Kidney (tissue), 14 donors: ENCODE measurements around the gene NPHP3. TPM values are rescaled to one million over a fixed set of nuclear protein-coding genes. Genes with fewer than 3 reads are reported as not detected.
A peak's percentile ranks its signal among the peaks of the same experiment; 100 is the strongest.

Source experiments
- DNase-seq, 5 donors: peaks; one replicate each; pipeline ENCODE4 v3.0.0-alpha.2; 2013 to 2020
- FAIRE-seq: peaks from 2 replicates; lab custom pipeline; 2012; peaks lifted over from hg19 to GRCh38; lab: Jason Lieb, UNC
- H3K27ac ChIP-seq, 2 donors: one replicate each; pipeline ENCODE4 v1.7.0; 2013; ENCODE audit warnings: low read depth in 2 of 2, low read length in 2 of 2, inconsistent platforms in 1 of 2
- H3K27me3 ChIP-seq: one replicate; pipeline ENCODE4 v1.7.1; 2013; ENCODE audit warnings: low read length, inconsistent platforms; ENCODE audit not compliant: control insufficient read depth, insufficient read depth
- H3K36me3 ChIP-seq, 3 donors: one replicate each; pipeline versions ENCODE4 v1.7.0 to v1.7.1; 2013; ENCODE audit warnings: low read length in 3 of 3, control low read depth in 1 of 3, inconsistent platforms in 1 of 3; ENCODE audit not compliant: insufficient read depth in 3 of 3, control insufficient read depth in 2 of 3
- H3K4me1 ChIP-seq, 3 donors: one replicate each; pipeline versions ENCODE4 v1.7.0 to v1.7.1; 2013; ENCODE audit warnings: low read length in 3 of 3, inconsistent platforms in 1 of 3, low read depth in 1 of 3; ENCODE audit not compliant: control insufficient read depth in 2 of 3, insufficient read depth in 2 of 3
- H3K4me3 ChIP-seq, 3 donors: one replicate each; pipeline versions ENCODE4 v1.7.0 to v1.8.1; 2013; ENCODE audit warnings: low read length in 3 of 3, control low read depth in 1 of 3, inconsistent platforms in 1 of 3
- H3K9ac ChIP-seq, 3 donors: one replicate each; pipeline versions ENCODE4 v1.7.0 to v1.7.1; 2013; ENCODE audit warnings: low read length in 3 of 3, control low read depth in 1 of 3, inconsistent platforms in 1 of 3
- H3K9me3 ChIP-seq, 3 donors: one replicate each; pipeline versions ENCODE4 v1.7.0 to v1.7.1; 2013; ENCODE audit warnings: low read length in 3 of 3, control low read depth in 1 of 3, inconsistent platforms in 1 of 3; ENCODE audit not compliant: control insufficient read depth in 2 of 3, insufficient read depth in 1 of 3
- CTCF ChIP-seq: IDR thresholded peaks from 3 replicates; pipeline ENCODE4 v1.5.1; 2012; ENCODE audit warnings: mild to moderate bottlenecking, moderate library complexity, borderline replicate concordance; ENCODE audit not compliant: insufficient read depth; ENCODE audit errors: extremely low read depth
- intact Hi-C: fragments of 100-400 bp; cut with DNase I; formaldehyde crosslinking; loops from one replicate; pipeline ENCODE4 v1.11.1; 2022
- polyA plus RNA-seq: library from polyadenylated mRNA; stranded (reverse); fragments of 350-450 nt; fragmentation: Illumina TruSeq; extraction: RNeasy Lipid Tissue Mini Kit (QIAGEN cat#74804); gene quantifications from one replicate; pipeline ENCODE4 v1.2.3, GENCODE V29; 2014; ENCODE audit warnings: low read depth, low replicate concordance; ENCODE audit not compliant: insufficient read depth
- total RNA-seq: library from RNA; stranded (reverse); fragmentation: NEBNext Ultra II Directional; extraction: Animal tissue kit (Norgen Biotek cat#: 25700); gene quantifications from one replicate; pipeline ENCODE4 v1.2.1, GENCODE V29; 2021
- donor health status: control.
- donor health status: control.
- donor health status: control.
- donor health status: control.
- donor health status: control.
- donor health status: DM: yes; HTN: yes; CAD: no.
- donor health status: Normal renal cell carcinoma (clear cell type).

NPHP3 gene
- total and polyA plus RNA-seq, 2 donors from 2014 or later, result 5.9 to 23.2 TPM

DNA sequence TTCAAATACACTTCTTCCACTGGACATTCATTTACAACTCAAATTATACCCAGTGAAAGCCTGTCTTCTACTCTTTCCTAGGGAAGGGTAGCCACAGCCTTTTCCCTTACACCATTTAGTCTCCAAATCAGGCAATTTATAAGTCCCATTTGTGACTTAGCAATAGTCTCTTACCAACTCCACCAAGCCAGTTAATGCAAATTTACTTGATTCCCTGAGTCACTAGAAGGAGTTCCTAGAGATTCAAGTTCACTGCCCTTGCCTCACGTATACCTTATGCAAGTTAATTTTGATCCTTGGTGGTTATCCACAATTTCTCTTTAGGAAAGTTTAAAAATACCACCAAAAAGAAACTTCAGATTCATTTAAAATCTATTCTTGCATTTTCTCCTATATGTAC is 16.1 kb upstream of the NPHP3 start:
- intact Hi-C loops, result no loop called here
- TF ChIP-seq CTCF, result no peak
- no peak for DNase-seq

GRCh38 chr3:132735589-132735988 is 13.4 kb upstream of the NPHP3 start:
- no peaks in the 10 kb centered on the region for H3K9me3 ChIP-seq
- no peak for TF ChIP-seq CTCF
- no peak for FAIRE-seq
- H3K27ac ChIP-seq, result no peak overlapping the region
- H3K27me3 ChIP-seq, result peaks cover 2% of the 10 kb centered on the region
- no peaks in the 10 kb centered on the region for H3K4me1 ChIP-seq
- intact Hi-C loops, result no loop called here
- no peak overlapping the region for H3K4me3 ChIP-seq
- no peak for DNase-seq
- no peak overlapping the region for H3K9ac ChIP-seq
- no peaks in the 10 kb centered on the region for H3K36me3 ChIP-seq

More for the DNA sequence above, 16.1 kb upstream of the NPHP3 start:
- Histone ChIP-seq H3K9me3 (no peaks in the 10 kb centered on the region), H3K9ac (no peak overlapping the region), H3K36me3 (no peaks in the 10 kb centered on the region), H3K4me3 (no peak overlapping the region), H3K27ac (no peak overlapping the region), H3K4me1 (no peaks in the 10 kb centered on the region), H3K27me3 (no peaks in the 10 kb centered on the region)
- no peak for FAIRE-seq

DNA sequence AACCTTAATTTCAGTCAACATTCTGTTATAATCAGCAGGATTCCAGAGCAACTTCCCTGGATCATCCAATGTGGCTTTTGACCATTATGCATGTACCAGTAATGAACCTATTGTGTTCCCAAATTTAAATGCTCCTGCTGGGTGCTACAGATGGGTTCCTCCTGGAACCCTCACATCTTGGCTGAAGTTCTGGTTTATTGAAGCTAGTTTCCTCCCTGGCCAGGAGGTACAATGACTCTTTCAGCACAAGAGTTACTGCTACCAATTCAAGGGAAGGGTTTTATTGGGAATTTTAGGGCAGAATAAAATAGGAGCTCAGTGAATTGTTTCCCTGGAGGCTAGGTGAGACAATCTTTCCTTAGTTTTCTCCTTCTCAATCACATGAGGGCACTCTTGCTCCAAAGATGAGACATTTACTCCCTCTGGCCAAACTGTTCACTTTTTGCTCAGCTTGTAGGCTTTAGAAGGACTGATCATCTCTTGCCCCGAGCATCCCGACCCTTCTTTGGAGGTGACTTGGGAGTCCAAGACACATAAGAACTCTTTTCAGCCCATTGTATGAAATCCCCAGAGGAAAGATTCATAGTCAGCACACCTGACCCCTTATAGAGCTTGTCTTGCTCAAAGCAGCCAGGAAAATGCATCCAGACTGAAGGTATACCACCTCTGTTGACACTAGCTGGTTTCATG is 8.8 kb upstream of the NPHP3 start:
- intact Hi-C loops, result no loop called here

More for the DNA sequence above, 8.8 kb upstream of the NPHP3 start:
- no peak overlapping the region for H3K9ac ChIP-seq
- H3K4me1 ChIP-seq, result peaks cover 0 to 4% (median 2%) of the 10 kb centered on the region in 3 donors
- no peak overlapping the region for H3K27ac ChIP-seq
- no peaks in the 10 kb centered on the region for H3K36me3 ChIP-seq
- FAIRE-seq, result no peak
- peaks cover 2% of the 10 kb centered on the region for H3K27me3 ChIP-seq
- DNase-seq, result peak in 3 of 5 donors; percentile 34 to 79 (median 61)
- no peaks in the 10 kb centered on the region for H3K9me3 ChIP-seq
- peak; percentile 34 for TF ChIP-seq CTCF
- H3K4me3 ChIP-seq, result no peak overlapping the region
